Endothelial cell of umbilical vein (primary cell): ENCODE results near the gene SPG7. TPM values are rescaled to one million over a fixed set of nuclear protein-coding genes. Genes with fewer than 3 reads are reported as not detected.

Source experiments
- BruUV-seq: library from RNA; stranded (reverse); fragments of 400-500 nt; replicated peaks from 2 replicates; lab custom pipeline; 2021; lab: Mats Ljungman, UMichigan
- CTCF ChIA-PET: fragments of 300-600, 350-600 bp; sonication (Branson Sonifier 250); formaldehyde crosslinking; loops from one replicate; lab custom pipeline; 2021; ENCODE audit warnings: antibody characterized with exemption, inconsistent platforms; lab: Charles Lee
- POLR2A ChIA-PET: fragments of 300-600, 350-600 bp; sonication (Branson Sonifier 250); formaldehyde crosslinking; loops from one replicate; lab custom pipeline; 2021; ENCODE audit warnings: antibody characterized with exemption, inconsistent platforms; lab: Charles Lee
- DNase-seq: peaks from one replicate; pipeline ENCODE4 v3.0.0-alpha.2; 2011; ENCODE audit warnings: low read depth, low spot score
- FAIRE-seq: peaks from 2 replicates; lab custom pipeline; 2011; peaks lifted over from hg19 to GRCh38; lab: Jason Lieb, UNC
- H2AFZ ChIP-seq: 2 replicates; pipeline ENCODE4 v1.6.0; 2012; ENCODE audit warnings: low read depth, low read length, control low read depth, inconsistent platforms
- H3K27ac ChIP-seq: 2 replicates; pipeline ENCODE4 v1.5.1; 2011; ENCODE audit warnings: low read depth, mild to moderate bottlenecking, control low read depth, low read length, moderate library complexity; ENCODE audit not compliant: insufficient read depth
- H3K27me3 ChIP-seq, 2 experiments: 2 replicates each; pipeline versions ENCODE4 v1.6.0 to v1.6.1; 2011; ENCODE audit warnings: low read length in 2 of 2, mixed read lengths in 1 of 2; ENCODE audit not compliant: control insufficient read depth in 2 of 2, insufficient read depth in 2 of 2
- H3K36me3 ChIP-seq, 2 experiments: 2 replicates in 1 of 2; 3 replicates in 1 of 2; pipeline ENCODE4 v1.5.1; 2011; ENCODE audit warnings: low read length in 2 of 2, mild to moderate bottlenecking in 1 of 2, moderate library complexity in 1 of 2; ENCODE audit not compliant: control insufficient read depth in 2 of 2, insufficient read depth in 2 of 2; ENCODE audit errors: extremely low read depth in 1 of 2
- H3K4me1 ChIP-seq: 3 replicates; pipeline ENCODE4 v1.5.1; 2011; ENCODE audit warnings: mild to moderate bottlenecking, low read length; ENCODE audit not compliant: control insufficient read depth, insufficient read depth; ENCODE audit errors: extremely low read depth
- H3K4me2 ChIP-seq: 2 replicates; pipeline ENCODE4 v1.6.1; 2011; ENCODE audit warnings: low read length, control low read depth, mixed read lengths; ENCODE audit not compliant: insufficient read depth
- H3K4me3 ChIP-seq, 3 experiments: fragments of 200-600 bp in 1 of 3; sonication (generic), shearing (Covaris generic) in 1 of 3; replicated peaks in 1 of 3; 2 replicates each; pipeline ENCODE4 v1.5.1; 2011 to 2016; ENCODE audit warnings: control low read depth in 3 of 3, low read length in 3 of 3, mild to moderate bottlenecking in 2 of 3, inconsistent platforms in 1 of 3, low read depth in 1 of 3, moderate library complexity in 1 of 3; ENCODE audit not compliant: insufficient read depth in 1 of 3
- H3K79me2 ChIP-seq: 2 replicates; pipeline ENCODE4 v1.6.0; 2012; ENCODE audit warnings: low read length, inconsistent platforms; ENCODE audit not compliant: control insufficient read depth, insufficient read depth
- H3K9ac ChIP-seq: replicated peaks from 2 replicates; pipeline ENCODE3; 2011; ENCODE audit warnings: low read length, control low read depth; ENCODE audit not compliant: insufficient read depth; ENCODE audit errors: extremely low read depth
- H3K9me1 ChIP-seq: replicated peaks from 3 replicates; pipeline ENCODE4 v1.6.0; 2011; ENCODE audit warnings: mild to moderate bottlenecking, low read length; ENCODE audit not compliant: control insufficient read depth, insufficient read depth; ENCODE audit errors: extremely low read depth
- H3K9me3 ChIP-seq: replicated peaks from 2 replicates; pipeline ENCODE4 v1.5.1; 2012; ENCODE audit warnings: low read length, inconsistent platforms; ENCODE audit not compliant: control insufficient read depth, insufficient read depth
- H4K20me1 ChIP-seq: replicated peaks from 2 replicates; pipeline ENCODE3; 2011; ENCODE audit warnings: mild to moderate bottlenecking, low read length; ENCODE audit not compliant: control insufficient read depth, insufficient read depth; ENCODE audit errors: extremely low read depth
- EZH2 ChIP-seq: IDR thresholded peaks from 2 replicates; pipeline ENCODE4 v1.6.1; 2012; ENCODE audit warnings: borderline replicate concordance, low read depth, mild to moderate bottlenecking, moderate library complexity, low read length, inconsistent platforms; ENCODE audit not compliant: severe bottlenecking
- FOS ChIP-seq: IDR thresholded peaks from 2 replicates; pipeline ENCODE4 v1.6.1; 2011; ENCODE audit warnings: mild to moderate bottlenecking, low read length, moderate library complexity, borderline replicate concordance; ENCODE audit not compliant: insufficient read depth
- GATA2 ChIP-seq: IDR thresholded peaks from 2 replicates; pipeline ENCODE4 v1.7.0; 2011; ENCODE audit warnings: low read depth, mild to moderate bottlenecking, moderate library complexity, mixed read lengths, low read length; ENCODE audit not compliant: insufficient read length, insufficient read depth
- JUN ChIP-seq: IDR thresholded peaks from 2 replicates; pipeline ENCODE4 v1.6.1; 2011; ENCODE audit warnings: borderline replicate concordance, low read depth; ENCODE audit not compliant: insufficient read length, insufficient read depth
- MYC ChIP-seq: IDR thresholded peaks from one replicate; pipeline ENCODE4 v1.6.1; 2011; ENCODE audit warnings: mild to moderate bottlenecking, low read depth, low read length
- POLR2A ChIP-seq: IDR thresholded peaks from 2 replicates; pipeline ENCODE4 v1.6.1; 2012; ENCODE audit warnings: low read depth, mild to moderate bottlenecking, control low read depth, low read length
- POLR2AphosphoS5 ChIP-seq: IDR thresholded peaks from 2 replicates; pipeline ENCODE4 v1.6.1; 2012; ENCODE audit warnings: low read depth, mild to moderate bottlenecking, control low read depth, low read length, moderate library complexity; ENCODE audit not compliant: insufficient read depth
- dilution Hi-C: fragments of 300-500 bp; cut with MboI; formaldehyde crosslinking; loops from one replicate; pipeline ENCODE4 v1.15.0; 2019; ENCODE audit warnings: low sequenced_read_pairs; ENCODE audit not compliant: extremely low pct_ligation_motif_present
- intact Hi-C: fragments of 100-400 bp; cut with micrococcal nuclease; formaldehyde crosslinking; loops from one replicate; pipeline ENCODE4 v1.10.0; 2022
- polyA plus RNA-seq, 4 experiments: library from polyadenylated mRNA; depleted of rRNA in 3 of 4; stranded (reverse) in 3 of 4; unstranded in 1 of 4; fragments of >200 nt; gene quantifications; 2 replicates each; pipeline versions ENCODE4 v1.2.1 to v1.2.3, GENCODE V29; 2011 to 2012; ENCODE audit warnings: missing spikeins in 1 of 4
- total RNA-seq: library from RNA; stranded (reverse); gene quantifications from 2 replicates; pipeline ENCODE4 v1.2.3, GENCODE V29; 2021
- TF ChIP-seq, protein P1 (sequence below), 2 donors: IDR thresholded peaks; 1 replicate in 1 of 2; 2 replicates in 1 of 2; pipeline ENCODE4 v1.5.1; 2011; ENCODE audit warnings: low read length in 2 of 2, mild to moderate bottlenecking in 2 of 2, moderate library complexity in 2 of 2, control low read depth in 1 of 2, inconsistent platforms in 1 of 2, low read depth in 1 of 2; ENCODE audit not compliant: insufficient read depth in 1 of 2; ENCODE audit errors: extremely low read depth in 1 of 2
- TF ChIP-seq, protein P2 (sequence below): IDR thresholded peaks from 2 replicates; pipeline ENCODE4 v1.6.1; 2011; ENCODE audit not compliant: insufficient read depth, insufficient read length

Gene SPG7
- total and polyA plus RNA-seq, 2 donors (not counting 3 experiments of a cell fraction or from before 2014, with no cell fraction given), result 90.2 to 146 TPM

GRCh38 chr16:89540557-89540956 lies 32.4 kb downstream of the SPG7 start:
- dilution Hi-C loops, result no loop called here
- no peaks in the 10 kb centered on the region for H4K20me1 ChIP-seq
- no peak overlapping the region for H3K27ac ChIP-seq
- no peaks in the 10 kb centered on the region for H3K27me3 ChIP-seq
- no peak for TF ChIP-seq JUN
- no peak for TF ChIP-seq FOS
- no peak for TF ChIP-seq EZH2
- no peak for TF ChIP-seq POLR2A
- TF ChIP-seq, protein P1, sequence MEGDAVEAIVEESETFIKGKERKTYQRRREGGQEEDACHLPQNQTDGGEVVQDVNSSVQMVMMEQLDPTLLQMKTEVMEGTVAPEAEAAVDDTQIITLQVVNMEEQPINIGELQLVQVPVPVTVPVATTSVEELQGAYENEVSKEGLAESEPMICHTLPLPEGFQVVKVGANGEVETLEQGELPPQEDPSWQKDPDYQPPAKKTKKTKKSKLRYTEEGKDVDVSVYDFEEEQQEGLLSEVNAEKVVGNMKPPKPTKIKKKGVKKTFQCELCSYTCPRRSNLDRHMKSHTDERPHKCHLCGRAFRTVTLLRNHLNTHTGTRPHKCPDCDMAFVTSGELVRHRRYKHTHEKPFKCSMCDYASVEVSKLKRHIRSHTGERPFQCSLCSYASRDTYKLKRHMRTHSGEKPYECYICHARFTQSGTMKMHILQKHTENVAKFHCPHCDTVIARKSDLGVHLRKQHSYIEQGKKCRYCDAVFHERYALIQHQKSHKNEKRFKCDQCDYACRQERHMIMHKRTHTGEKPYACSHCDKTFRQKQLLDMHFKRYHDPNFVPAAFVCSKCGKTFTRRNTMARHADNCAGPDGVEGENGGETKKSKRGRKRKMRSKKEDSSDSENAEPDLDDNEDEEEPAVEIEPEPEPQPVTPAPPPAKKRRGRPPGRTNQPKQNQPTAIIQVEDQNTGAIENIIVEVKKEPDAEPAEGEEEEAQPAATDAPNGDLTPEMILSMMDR (IDR thresholded peaks at IDR 0.05; ENCODE audit: extremely low read depth in 1 of 2, insufficient read depth in 1 of 2, low read depth in 1 of 2, low read length in 2 of 2), result no peak
- no peak for TF ChIP-seq POLR2AphosphoS5
- TF ChIP-seq, protein P2, sequence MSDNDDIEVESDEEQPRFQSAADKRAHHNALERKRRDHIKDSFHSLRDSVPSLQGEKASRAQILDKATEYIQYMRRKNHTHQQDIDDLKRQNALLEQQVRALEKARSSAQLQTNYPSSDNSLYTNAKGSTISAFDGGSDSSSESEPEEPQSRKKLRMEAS, result no peak
- TF ChIP-seq MYC, result no peak
- TF ChIP-seq GATA2, result no peak
- H3K4me2 ChIP-seq, result no peak overlapping the region
- peaks cover 0 to 32% of the 10 kb centered on the region in 2 experiments for H3K36me3 ChIP-seq
- no peak for FAIRE-seq
- no peak overlapping the region for H3K9ac ChIP-seq
- no peak for DNase-seq
- H3K4me1 ChIP-seq, result no peaks in the 10 kb centered on the region
- POLR2A ChIA-PET, result no interaction called here
- H3K9me1 ChIP-seq, result no peaks in the 10 kb centered on the region
- H2AFZ ChIP-seq, result no peak overlapping the region
- intact Hi-C loops, result no loop called here
- CTCF ChIA-PET, result interaction anchor here (0.9 to 1.3 kb wide), 2 partner anchors 17 to 30 kb away, joined by 3 to 6 read pairs; no protein-coding TSS in a partner anchor
- H3K79me2 ChIP-seq, result peaks cover 2% of the 10 kb centered on the region
- no peaks in the 10 kb centered on the region for H3K9me3 ChIP-seq
- H3K4me3 ChIP-seq, result no peak overlapping the region
- no TSS peak for BruUV-seq
